Measurements from ENCODE around the gene ATP5F1A. TPM values are rescaled to one million over a fixed set of nuclear protein-coding genes. Genes with fewer than 3 reads are reported as not detected.
A peak's percentile ranks its signal among the peaks of the same experiment; 100 is the strongest.
"Not testable (repeated sequence)": the region's sequence is repeated elsewhere in the genome, so short reads cannot be mapped to it uniquely, and the experiment has no call there.

Gene ATP5F1A
- 100 to 1,000 TPM; 446 to 523 (median 503) TPM for total RNA-seq (2021; fragmentation: NEBNext Ultra II Directional; extraction: Animal tissue kit (Norgen Biotek cat#: 25700))
- long read RNA-seq, full-length matches to known transcripts, result 938 of 1,042 reads
- long read RNA-seq, partial matches to known transcripts, result 87 of 1,042 reads
- long read RNA-seq, other reads (novel, unspliced or antisense), result 17 of 1,042 reads

- H3K4me1 Mint-ChIP-seq (ENCODE audit: low read depth), result peaks cover 19% of the 10 kb centered on the region
- peaks cover 12% of the 10 kb centered on the region for H3K36me3 Mint-ChIP-seq (ENCODE audit: low read depth)
- no peaks in the 10 kb centered on the region for H3K9me3 Mint-ChIP-seq
- peak within 1 kb of the TSS; percentile 93 for H3K27ac Mint-ChIP-seq
- H3K4me3 Mint-ChIP-seq, result peak within 1 kb of the TSS; percentile 99
- no peak for TF ChIP-seq CTCF (IDR thresholded peaks at IDR 0.05)
- no peaks in the 10 kb centered on the region for H3K27me3 Mint-ChIP-seq (ENCODE audit: insufficient read depth)
- DNase-seq, result peak; percentile 75
Observed at GRCh38 chr18:46097801-46098615, at the start of gene ATP5F1A. ATP5F1A (minus strand) TSS chr18:46098296; CDS start chr18:46098231, 65 bp downstream.

- Mint-ChIP-seq H3K27me3 (ENCODE audit: insufficient read depth) (no peaks in the 10 kb centered on the region; the same call in none of the 2 replicates), H3K4me1 (ENCODE audit: low read depth) (peaks cover 11% of the 10 kb centered on the region), H3K36me3 (ENCODE audit: low read depth) (no peaks in the 10 kb centered on the region), H3K4me3 (no peak overlapping the region), H3K9me3 (no peaks in the 10 kb centered on the region), H3K27ac (no peak overlapping the region)
- DNase-seq, result no peak
- no peak for TF ChIP-seq CTCF (IDR thresholded peaks at IDR 0.05)
Observed at GRCh38 chr18:46141199-46141598, 43.1 kb upstream of the ATP5F1A start.

- H3K4me1 Mint-ChIP-seq (ENCODE audit: low read depth), result peaks cover 12% of the 10 kb centered on the region
- no peaks in the 10 kb centered on the region for H3K9me3 Mint-ChIP-seq
- no peak for DNase-seq
- no peak for TF ChIP-seq CTCF (IDR thresholded peaks at IDR 0.05)
- H3K36me3 Mint-ChIP-seq (ENCODE audit: low read depth), result no peaks in the 10 kb centered on the region
- no peak overlapping the region for H3K27ac Mint-ChIP-seq
- H3K27me3 Mint-ChIP-seq (ENCODE audit: insufficient read depth), result no peaks in the 10 kb centered on the region; the same call in none of the 2 replicates
- no peak overlapping the region for H3K4me3 Mint-ChIP-seq
Observed at GRCh38 chr18:46140173-46140572, 42.1 kb upstream of the ATP5F1A start.

GRCh38 chr18:46134920-46135675 is 37.0 kb upstream of the ATP5F1A start:
- peaks cover 2% of the 10 kb centered on the region; the same call in 1 of the 2 replicates for H3K36me3 Mint-ChIP-seq (ENCODE audit: low read depth)
- no peak overlapping the region for H3K4me3 Mint-ChIP-seq
- H3K27ac Mint-ChIP-seq, result no peak overlapping the region
- H3K9me3 Mint-ChIP-seq, result no peaks in the 10 kb centered on the region
- no peaks in the 10 kb centered on the region for H3K27me3 Mint-ChIP-seq (ENCODE audit: insufficient read depth)
- no peak for TF ChIP-seq CTCF (IDR thresholded peaks at IDR 0.05)
- H3K4me1 Mint-ChIP-seq (ENCODE audit: low read depth), result peaks cover 10% of the 10 kb centered on the region; the same call in 1 of the 2 replicates
- peak; percentile 17 for DNase-seq

GRCh38 chr18:46133534-46133933 is 35.4 kb upstream of the ATP5F1A start:
- H3K9me3 Mint-ChIP-seq, result no peaks in the 10 kb centered on the region
- DNase-seq, result no peak
- no peaks in the 10 kb centered on the region for H3K27me3 Mint-ChIP-seq (ENCODE audit: insufficient read depth)
- peaks cover 10% of the 10 kb centered on the region; the same call in 1 of the 2 replicates for H3K4me1 Mint-ChIP-seq (ENCODE audit: low read depth)
- no peak overlapping the region for H3K4me3 Mint-ChIP-seq
- peaks cover 11% of the 10 kb centered on the region for H3K36me3 Mint-ChIP-seq (ENCODE audit: low read depth)
- TF ChIP-seq CTCF (IDR thresholded peaks at IDR 0.05), result no peak
- no peak overlapping the region for H3K27ac Mint-ChIP-seq

GRCh38 chr18:46130549-46130948 is 32.5 kb upstream of the ATP5F1A start:
- not testable (repeated sequence) for H3K4me3 Mint-ChIP-seq; DNase-seq; H3K27me3 Mint-ChIP-seq (ENCODE audit: insufficient read depth); H3K27ac Mint-ChIP-seq; H3K9me3 Mint-ChIP-seq
- H3K36me3 Mint-ChIP-seq (ENCODE audit: low read depth), result peaks cover 11% of the 10 kb centered on the region
- peaks cover 10% of the 10 kb centered on the region; the same call in 1 of the 2 replicates for H3K4me1 Mint-ChIP-seq (ENCODE audit: low read depth)

Data from HFFc6 (cell line).